ENCODE measurements around the gene CISH.

Gene CISH, protein sequence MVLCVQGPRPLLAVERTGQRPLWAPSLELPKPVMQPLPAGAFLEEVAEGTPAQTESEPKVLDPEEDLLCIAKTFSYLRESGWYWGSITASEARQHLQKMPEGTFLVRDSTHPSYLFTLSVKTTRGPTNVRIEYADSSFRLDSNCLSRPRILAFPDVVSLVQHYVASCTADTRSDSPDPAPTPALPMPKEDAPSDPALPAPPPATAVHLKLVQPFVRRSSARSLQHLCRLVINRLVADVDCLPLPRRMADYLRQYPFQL

DNA sequence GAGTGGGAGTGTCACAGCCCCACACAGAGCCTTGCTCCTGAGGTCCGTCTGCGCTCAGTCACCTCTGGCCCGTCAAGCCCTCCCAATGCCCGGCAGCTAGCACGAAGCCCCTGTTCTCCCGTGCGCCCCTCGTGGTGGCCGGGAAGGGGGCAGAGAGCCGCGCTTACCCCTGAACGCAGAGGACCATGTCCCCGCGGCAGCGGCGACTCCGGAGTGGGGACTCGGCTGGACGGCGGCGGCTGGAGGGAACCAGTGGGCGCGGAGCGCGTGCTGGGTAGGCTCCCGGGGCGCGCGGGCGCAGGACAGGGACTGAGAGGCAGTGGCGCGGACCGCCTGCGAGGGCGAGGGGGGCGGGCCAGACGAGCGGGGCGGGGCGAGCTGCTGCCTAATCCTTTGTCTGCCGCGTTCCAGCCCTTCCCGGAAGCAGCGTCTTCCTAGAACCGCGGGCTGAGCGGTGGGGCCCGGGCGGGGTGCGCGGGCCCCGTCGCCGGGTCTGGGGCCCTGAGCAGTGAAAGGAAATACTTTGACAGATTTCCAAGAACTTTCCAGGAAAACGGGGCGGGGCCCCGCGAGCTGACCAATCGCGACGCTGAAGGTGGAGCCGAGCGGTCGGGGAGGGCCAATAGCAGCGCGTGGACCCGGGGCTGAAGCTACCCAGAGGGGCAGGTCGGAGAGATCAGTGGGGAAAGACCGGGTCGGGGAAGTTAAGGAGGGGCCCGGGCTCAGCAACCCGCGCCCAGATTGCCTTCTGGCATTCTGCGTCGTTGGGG lies at the start of gene CISH:
TSS of gene CISH (minus strand) at position 311 of the 770 bp plus-strand sequence. CDS start at position 187, 124 bp downstream.
- DNase-seq (ENCODE audit: low read depth), result peak; percentile 82

DNA sequence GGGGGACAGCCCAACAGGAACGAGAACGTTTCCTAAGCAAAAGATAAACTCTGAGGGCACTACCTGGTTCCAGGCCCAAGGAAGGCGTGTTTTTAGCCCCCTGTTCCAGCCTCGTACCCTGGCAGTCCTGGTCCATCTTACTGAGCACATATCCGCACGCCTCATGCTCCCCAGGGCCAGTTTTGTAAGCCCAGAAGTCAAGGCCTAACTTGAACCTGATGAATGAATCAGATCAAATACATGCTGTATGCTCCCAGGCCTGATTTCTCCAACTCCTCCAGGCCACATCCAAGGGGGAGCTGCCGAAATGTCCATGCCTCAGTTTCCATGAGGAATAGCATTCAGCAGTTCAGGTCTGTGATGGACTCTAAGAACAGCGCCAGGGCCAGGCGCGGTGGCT lies 48.8 kb upstream of the CISH start:
- DNase-seq (ENCODE audit: low read depth), result no peak

DNA sequence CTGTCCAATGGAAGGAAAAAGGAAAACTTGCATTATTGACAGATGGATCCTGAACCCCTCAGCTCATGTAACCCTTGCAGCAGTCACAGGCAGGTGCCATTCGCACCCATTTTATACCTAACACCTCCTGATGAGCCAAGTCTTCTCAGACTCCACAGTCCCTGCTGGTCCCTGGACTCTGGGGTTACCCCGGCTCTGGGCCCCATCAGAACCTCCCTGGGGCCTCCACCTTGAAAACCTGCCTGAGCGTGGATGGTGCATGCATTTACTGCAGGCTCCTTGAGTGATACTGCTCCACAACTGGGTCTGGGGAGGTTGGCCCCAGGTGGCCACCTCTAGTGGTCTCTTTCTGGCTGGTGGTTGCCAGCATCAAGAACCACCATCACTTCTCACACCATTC lies 47.3 kb upstream of the CISH start:
- no peak for DNase-seq (ENCODE audit: low read depth)

DNA sequence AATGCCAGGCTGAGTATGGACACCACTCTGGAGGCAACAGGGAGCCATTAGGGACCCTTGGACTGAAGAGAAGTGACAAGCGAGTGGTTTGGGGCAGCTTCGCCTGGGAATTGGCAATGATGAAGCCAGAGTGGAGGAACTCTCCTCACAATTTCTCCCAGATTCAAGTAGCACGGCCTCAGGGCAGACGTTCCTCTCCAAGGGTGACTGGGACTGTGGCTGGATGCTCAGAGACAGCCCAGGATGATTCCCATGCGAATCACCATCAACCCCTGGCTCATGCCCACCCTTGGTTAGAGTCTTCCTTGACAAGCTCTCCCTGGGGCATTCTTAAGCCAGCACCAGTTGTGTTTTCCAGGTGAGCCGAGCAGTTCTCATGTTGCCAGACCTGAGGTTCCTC lies 46.8 kb upstream of the CISH start:
- no peak for DNase-seq (ENCODE audit: low read depth)

DNA sequence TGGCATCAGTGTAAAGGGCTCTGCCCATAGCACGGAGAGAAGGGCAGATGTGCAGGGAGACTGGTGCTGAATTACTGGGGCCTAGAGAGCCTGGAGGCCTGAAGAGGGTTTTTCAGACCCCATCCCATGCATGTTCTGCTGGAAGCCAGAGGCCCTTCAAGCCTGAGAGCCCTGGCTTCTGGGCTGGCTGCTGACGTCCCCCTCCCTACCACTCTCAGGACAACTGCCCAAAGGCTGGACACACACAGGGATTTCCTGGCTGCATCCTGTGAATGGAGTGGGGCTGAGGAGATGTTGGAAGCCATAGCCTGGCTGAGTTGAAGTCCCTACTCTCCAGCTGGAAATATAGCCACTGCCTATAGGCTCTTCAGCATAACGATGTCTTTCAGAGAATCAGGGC lies 46.2 kb upstream of the CISH start:
- no peak for DNase-seq (ENCODE audit: low read depth)

DNA sequence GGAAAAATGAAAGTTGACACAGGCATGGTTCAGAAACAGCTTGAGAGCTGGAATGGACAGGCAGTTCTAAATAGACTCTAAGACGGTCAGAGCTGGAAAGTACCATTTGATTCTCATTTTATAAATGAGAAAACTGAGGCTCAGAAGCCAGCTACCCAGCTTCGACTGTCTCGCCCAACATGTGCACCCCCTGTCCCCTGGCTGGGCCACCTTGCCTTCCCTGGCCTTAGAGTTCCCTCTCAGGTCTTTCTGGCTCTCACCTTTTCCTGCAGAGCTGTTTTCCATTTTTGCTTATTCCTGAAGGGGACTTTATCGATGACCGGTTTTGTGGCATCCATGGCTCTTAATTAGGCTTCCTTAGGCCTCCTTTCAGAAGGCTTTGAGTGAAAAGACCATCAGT lies 45.8 kb upstream of the CISH start:
- DNase-seq (ENCODE audit: low read depth), result no peak

DNA sequence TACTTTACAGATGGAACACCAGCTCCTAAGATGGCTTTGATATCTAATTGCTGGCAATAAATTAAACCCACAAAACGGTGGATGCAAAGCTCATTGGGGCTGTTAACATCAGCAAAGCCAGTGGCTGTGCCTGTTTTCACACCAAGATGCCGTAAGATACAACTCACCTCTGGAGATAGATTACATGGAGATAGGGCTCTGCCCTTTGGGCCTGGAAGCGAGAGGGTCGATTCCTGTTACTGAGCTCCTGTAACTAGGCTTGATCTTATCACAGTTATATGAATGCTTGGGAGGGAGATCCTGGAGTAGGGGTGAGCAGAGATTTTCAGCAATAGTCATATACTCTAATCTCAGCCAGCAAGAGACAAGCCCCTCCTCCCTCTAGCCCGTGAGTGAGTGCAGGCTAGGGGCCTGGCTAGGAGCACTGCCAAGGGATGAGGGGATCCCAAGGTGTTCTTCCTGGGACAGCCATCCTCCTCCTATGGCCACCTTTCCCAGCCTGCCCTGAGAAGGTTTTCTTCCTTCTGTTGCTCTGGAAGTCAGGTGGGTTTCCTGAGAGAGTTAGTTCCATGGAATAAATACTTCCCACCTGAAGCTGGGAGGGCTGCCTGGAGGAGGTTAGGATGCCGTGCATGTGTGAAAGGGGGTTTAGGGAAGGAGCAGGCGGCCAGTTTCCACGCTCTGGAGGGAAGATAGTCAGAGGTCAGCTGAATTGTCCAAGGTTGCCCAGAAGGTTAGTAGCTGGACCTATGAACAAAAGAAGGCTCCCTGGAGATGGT lies 45.0 kb upstream of the CISH start:
- DNase-seq (ENCODE audit: low read depth), result no peak

DNA sequence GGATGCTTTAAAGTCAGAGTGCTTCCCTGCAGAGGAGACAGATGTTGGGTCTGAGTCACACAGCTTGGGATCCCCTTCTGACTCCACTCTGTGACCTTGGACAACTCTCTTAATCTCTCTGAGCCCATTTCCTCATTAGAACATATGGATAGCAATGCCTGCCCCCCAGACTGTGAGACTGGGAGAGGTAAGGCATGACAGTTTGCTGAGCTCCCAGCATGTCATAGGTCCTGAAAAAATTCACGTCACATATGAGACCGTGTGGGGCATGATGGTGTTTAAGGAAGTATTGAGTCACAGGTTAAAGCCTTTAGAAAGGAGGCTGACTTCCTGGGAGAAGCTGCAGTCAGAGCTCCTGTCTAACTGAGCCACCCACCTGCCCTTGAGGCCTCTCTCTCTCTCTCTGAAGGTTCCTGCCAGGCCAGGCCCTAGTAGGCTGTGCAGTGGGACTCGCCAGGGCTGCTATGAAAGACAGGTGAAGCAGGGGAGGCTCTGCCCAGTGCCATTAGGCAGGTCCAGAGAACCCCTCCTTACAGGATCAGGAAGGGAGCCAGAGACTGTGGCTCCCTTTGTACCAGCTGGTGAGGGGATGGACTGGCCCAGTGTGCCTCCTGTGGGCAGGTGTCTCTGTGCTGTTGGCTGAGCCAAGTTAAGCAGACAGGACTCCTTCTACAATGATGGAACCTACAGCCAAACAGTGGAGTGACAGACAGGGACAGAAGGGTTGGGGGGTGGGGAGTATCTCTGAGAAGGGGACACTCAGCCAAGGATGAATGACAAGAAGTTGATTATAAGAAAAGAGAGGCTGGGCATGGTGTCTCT lies 43.6 kb upstream of the CISH start:
- no peak for DNase-seq (ENCODE audit: low read depth)

DNA sequence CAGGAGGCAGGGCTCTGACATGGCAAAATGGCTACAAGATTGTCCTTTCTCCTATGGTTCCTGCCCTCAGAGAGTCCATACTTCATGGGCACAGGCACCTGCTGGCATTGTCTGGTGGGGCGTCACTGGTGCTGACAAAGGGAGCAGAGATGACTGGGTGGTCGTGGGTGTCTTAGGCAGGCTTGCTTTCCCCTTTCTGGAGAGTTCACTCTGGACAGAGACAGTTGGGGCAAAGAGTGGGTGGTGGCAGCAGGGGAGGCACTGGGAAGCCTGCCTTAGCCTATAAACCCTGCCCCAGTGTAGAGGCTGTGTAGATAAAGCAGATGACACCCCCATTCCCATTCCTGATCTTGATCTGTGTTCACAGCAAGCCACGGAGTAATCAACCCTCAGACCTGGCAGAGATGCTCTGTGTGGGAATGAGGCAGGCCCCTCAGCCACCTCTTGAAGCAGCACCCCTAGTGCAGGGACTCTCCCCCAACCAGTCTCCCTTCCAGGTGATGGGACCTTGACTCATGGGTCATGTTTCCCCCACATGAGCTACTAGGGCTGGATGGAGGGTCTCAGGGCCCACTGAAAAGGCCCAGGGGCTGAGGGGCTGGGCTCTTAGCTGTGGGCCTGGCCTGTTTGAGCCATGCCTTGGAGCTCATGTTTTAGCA lies 42.5 kb upstream of the CISH start:
- no peak for DNase-seq (ENCODE audit: low read depth)

DNA sequence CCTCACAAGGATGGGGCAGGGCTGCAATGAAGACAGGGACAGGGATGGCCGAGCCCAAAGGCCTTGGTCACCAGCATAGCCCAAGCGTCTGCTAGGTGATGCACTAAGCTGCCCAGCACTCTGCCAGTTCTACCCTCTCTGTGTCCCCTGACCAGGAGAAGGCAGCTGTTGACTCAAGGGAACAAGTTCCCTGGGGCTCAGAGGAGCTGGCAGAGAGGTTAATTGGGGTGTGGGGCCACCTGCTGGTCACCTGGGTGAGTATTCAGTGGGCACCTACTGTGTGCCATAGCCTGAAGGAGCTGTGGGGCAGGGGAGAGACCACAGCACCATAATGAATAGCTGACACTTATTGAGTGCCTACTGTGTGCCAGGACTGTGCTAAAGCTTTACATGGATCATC lies 41.1 kb upstream of the CISH start:
- peak; percentile 35 for DNase-seq (ENCODE audit: low read depth)

DNA sequence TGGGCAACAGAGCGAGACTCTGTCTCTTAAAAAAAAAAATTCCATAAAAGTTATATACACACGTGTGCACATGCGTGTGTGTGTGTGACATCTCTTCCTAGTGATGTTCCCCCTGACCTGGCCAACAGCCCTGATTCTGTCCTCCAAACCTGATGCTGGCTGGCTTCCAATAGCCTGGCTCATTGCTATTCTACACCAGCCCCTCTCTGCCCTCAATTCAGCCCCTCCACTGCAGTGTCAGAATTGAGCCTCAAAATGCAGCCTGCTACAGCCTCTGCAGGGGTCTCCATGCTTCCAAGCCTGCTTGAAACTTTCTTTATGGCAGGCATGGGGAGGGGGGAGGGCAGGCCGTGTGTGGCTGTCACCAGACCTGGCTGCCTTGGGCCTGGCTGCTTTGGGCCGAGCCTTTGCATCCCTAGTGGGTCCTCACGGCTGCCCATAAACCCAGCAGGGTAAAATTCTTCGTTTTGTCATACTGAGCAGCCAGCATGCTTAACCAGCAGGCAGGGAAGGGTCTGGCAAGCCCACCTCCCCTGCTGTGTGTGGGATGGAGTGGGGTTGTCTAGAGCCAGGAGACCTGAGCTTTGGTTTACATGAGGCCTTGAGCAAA lies 40.5 kb upstream of the CISH start:
- no peak for DNase-seq (ENCODE audit: low read depth)

DNA sequence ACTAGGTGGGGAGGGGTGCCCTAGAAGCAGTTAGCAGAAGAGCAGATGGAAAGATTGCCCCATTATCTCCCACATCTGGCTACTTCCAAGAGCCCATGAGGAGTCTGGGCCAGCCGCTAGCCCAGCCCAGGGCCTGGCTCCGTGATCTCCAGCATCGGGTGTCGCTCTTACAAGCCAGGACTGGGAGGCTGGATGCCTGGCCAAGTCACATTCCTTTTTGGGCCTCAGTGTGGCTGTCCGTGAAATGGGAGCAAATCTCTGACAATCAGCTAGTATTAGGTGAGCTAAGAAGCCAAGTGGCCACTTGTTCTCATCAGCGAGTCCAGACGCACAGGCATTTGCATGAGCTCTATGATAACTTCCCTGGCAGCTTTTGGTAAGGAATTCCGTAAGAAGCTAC lies 39.9 kb upstream of the CISH start:
- no peak for DNase-seq (ENCODE audit: low read depth)

DNA sequence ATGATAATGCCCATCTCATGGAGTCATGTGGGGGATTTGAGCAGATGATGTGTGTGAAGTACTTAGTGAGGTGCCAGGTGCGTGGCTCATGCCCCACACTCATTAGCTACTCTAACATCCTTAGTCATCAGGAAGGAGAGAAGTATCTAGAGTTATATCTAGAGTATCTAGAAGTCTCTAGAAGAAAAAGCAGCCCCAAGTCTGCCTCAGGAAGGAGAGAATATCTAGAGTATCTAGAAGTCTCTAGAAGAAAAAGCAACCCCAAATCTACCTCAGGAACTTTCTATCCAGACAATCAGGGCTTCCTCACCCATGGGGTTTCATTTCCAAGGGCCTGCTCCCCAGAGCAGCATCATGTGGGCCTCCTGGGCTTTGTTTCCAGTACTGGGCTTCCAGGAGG lies 38.4 kb upstream of the CISH start:
- no peak for DNase-seq (ENCODE audit: low read depth)

DNA sequence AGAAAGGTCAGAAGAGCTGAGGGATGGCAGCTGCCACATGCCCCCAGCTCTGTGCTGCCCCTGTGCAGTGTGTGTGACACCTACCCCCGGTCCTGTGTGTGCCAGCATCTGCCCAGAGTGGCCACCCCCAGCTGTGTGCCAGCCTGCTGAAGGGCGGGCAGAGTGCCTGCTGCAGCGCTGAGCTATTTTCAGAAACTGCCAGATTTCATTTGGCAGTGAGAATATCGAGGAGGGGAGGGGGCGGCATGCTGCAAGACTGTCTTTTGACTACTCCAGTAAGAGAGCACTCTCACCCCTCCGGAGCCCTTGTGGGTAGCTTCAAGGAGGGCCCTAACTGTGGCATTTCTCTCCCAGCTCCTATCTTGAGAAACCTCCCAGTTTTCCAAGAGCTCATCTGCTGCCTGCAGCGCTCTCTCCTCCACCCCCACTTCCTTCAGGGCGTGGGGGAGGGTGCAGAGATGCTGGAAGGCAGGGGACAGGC lies 37.9 kb upstream of the CISH start:
- DNase-seq (ENCODE audit: low read depth), result no peak

DNA sequence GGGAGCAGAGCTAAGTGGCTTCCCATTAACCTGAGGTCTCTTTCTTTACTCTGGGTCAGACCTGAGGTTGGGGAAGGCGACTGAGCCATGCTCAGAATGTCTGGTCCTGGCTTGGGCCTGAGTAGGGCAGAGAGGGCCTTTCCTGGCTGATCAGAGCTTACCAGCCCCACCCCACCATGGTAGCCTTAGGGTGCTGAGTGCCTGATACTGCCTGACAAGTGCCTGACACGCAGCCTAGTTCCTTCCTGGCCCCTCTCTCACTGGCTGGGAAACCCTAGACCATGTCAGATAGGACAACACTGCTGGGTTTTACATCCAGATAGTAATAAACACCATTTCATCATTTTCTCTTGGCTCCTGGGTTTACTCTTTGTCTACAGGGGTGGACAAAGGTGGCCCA lies 37.4 kb upstream of the CISH start:
- DNase-seq (ENCODE audit: low read depth), result no peak

DNA sequence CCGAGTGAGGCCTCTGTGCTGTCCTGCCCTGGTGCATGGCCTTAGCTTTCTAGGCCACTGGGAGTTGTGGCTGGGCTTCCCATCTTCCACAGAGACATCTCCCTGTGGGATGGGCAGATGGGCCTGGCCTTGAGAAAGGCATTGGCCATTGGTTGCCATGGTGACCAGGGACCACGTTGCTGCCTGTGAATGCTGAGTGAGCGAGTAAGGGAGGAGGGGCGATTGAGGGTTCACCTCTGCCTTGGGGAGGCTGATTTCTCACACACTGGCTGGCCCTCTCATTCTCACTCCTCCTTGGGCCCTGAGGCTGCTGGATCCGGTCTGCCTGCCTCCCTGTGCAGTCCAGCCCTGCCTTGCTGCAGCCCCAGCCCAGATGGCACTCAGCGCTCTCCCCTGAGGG lies 36.7 kb upstream of the CISH start:
- DNase-seq (ENCODE audit: low read depth), result no peak

DNA sequence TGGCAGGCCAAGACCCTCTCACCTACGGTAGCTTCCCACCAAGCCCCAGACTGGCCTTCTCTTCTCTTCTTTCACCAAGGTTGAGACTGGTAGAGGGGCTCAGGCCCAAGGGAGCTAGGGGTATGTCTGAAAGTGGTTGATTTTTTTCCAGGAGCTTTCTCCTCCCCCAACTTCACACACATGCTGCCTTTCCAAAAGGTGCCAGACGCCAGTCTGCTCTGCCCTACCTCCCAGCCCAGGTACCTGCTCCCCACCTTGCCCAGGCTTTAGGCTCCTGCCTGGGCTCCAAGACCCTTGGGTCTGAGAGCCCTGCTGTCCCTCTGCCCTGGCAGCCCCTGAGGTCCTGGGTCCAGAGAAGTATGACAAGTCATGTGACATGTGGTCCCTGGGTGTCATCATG lies 33.8 kb upstream of the CISH start:
- DNase-seq (ENCODE audit: low read depth), result no peak

DNA sequence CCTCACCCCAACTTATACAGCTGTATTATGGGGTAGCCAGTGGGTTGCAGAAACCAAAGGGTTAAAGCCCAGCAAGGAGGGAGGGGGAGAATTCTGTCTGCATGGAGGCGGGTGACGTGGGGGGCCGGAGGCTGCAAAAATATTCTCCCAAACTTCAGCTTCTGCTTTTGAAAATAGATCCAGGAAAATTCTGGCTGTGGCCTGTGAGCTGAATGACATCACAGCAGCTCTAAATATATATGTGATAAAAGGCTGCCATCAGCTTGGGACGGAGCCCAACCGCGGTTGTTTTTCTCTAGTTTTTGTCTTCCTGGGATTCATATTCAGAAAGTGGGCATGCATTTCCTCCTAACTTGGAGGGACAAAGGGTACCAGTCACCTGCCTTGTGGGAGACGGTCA lies 33.0 kb upstream of the CISH start:
- no peak for DNase-seq (ENCODE audit: low read depth)

DNA sequence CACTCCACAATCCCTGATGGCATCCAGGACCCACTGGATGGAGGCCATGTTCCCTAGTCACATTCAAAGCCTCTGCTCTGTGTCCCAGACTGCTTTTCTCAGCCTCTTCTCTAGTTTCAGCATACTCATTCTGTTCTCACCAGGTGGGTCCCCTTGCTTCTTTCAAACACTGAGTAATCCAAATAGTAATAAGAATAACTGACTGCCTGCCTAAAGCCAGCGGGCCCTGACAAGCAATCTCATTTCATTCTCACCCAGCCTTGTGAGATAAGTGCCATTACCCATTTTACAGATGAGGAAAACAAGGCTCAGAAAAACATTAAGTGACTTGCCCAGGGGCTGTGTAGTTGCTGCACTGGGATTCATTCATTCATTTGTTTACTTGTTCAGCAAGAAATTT lies 30.8 kb upstream of the CISH start:
- DNase-seq (ENCODE audit: low read depth), result no peak

DNA sequence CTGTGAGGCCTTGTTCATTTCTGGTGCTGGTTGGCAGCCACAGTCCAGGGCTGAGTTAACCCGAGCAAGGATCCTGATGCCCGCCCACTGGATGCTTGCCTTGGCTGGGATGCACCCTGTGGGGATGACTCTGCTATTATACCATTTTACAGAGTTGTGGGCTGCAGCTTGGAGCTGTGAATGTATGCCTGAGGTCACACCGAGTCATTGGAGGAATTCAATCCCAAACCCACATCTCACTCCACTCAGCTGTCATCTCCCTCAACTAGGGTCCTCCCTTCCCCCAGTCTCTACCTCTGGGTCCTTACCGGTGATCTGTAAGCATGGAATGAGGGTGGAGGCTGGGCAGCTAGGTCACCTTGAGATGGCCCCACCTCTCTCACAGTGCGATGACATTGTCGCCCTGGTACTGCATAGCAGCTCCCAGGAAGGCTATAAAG lies 27.5 kb upstream of the CISH start:
- DNase-seq (ENCODE audit: low read depth), result no peak

DNA sequence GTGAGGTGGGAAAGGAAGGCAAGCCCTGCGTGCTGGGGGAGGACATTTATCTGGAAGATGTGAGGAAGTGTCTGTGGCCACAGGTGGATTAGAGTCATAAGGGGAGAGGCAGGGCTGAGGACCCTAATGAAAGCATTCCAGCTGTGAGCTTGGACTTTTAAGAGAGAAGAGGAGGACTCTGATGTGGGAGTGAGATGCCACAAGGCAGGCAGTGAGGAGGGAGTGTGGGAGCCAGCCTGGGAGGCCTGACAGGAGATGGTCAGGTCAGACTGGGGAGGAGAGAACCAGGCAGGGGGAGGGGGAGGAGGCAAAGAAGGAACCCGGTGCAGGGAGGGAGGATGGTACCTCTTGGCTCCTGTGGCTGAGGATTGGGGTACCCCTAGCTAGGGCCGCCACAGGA lies 26.4 kb upstream of the CISH start:
- no peak for DNase-seq (ENCODE audit: low read depth)

Data from activated T-cell treated with anti-CD3 and anti-CD28 coated beads for 1 hour (primary cell).